GM12874 (cell line): ENCODE measurements around the gene WNT7A.

Source experiments
- TF ChIP-seq, protein P1 (sequence below): IDR thresholded peaks from 2 replicates; pipeline ENCODE4 v1.5.1; 2011; ENCODE audit warnings: low read depth, mild to moderate bottlenecking, control low read depth, low read length, moderate library complexity; ENCODE audit not compliant: insufficient read depth

The WNT7A gene

GRCh38 chr3:13881536-13882410, 1.9 kb upstream of the WNT7A start:
- TF ChIP-seq, protein P1, sequence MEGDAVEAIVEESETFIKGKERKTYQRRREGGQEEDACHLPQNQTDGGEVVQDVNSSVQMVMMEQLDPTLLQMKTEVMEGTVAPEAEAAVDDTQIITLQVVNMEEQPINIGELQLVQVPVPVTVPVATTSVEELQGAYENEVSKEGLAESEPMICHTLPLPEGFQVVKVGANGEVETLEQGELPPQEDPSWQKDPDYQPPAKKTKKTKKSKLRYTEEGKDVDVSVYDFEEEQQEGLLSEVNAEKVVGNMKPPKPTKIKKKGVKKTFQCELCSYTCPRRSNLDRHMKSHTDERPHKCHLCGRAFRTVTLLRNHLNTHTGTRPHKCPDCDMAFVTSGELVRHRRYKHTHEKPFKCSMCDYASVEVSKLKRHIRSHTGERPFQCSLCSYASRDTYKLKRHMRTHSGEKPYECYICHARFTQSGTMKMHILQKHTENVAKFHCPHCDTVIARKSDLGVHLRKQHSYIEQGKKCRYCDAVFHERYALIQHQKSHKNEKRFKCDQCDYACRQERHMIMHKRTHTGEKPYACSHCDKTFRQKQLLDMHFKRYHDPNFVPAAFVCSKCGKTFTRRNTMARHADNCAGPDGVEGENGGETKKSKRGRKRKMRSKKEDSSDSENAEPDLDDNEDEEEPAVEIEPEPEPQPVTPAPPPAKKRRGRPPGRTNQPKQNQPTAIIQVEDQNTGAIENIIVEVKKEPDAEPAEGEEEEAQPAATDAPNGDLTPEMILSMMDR: no peak

- TF ChIP-seq, protein P1: no peak
These were observed 913 bp upstream of the WNT7A start for GRCh38 chr3:13880811-13881156.

DNA sequence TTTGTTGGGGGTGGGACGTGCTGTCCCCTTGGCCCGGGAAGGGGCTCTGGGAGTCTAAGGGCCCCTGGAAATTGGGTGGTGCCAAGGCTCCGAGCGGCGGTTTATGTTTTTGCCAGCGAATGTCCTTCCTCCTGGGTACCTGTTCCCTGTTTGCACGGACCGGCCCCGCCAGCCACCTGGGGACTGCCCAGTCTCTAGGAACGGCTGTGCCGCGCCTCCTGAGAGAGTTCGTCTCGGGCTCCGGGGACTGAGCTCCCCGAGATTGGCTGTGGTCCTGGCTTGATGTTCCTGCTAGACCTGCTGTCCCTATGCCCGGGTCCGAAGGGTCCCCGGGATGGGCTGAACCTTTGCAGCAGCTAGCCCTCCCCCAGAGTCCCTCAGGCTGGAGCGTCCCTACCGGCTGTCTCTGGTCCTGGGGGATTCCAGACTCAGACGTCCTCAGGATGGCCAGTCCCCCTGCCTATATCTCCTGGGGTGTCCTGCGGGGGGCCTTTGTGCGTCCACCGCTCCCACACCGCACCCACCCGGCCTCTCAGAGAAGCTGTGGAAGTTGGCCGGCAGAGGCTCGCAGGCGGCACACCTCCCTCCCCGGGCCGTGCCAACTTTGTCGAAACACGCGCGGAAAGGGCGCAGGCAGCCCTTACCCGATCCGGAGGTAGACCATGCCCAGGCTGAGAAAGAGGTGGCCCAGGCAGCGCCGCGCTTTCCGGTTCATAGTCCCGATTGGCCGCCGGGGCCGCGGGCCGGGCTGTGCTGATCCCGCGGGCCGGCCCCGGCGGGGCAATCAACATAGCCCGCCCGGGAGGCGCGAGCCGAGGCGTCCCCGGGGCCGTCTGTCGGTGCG, 547 bp downstream of the WNT7A start:
- TF ChIP-seq, protein P1: no peak

GRCh38 chr3:13878281-13879101, 1.4 kb downstream of the WNT7A start:
- TF ChIP-seq, protein P1: no peak

- TF ChIP-seq, protein P1: no peak
These were observed 2.0 kb downstream of the WNT7A start for GRCh38 chr3:13877911-13878280.

DNA sequence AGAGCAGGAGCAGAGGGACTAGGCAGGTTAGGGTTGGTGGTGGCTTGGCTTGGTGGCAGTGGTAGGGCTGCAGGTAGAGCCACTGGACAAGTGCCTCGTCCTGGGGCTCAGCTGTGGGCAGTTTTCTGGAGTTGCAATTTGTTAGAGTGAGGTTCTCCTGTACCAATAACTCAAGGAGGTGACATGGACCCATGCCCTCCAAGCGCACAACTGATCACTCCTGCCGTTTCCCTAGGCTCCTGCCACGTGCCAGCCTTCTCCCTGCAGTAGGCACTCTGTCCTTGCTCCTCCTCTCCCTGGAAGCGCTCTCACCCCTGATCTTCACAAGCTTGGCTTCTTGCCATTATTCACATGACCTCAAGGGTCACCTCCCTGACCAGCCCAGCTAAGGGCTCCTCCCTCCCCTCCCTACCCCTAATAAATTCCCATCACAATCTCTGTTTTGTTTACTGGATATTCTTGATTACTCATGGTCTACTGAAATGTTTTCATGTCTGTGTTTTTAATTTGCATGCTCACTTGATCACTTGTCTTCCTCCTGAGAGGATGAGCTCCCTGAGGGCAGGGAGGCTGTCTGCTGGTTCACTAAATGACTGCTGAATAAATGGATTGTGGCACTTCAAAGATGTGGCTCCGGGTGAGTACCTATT, 3.3 kb downstream of the WNT7A start:
- TF ChIP-seq, protein P1: no peak
